Ovary (tissue), 9 donors: ENCODE results near the gene TXNDC15. TPM values are rescaled to one million over a fixed set of nuclear protein-coding genes. Genes with fewer than 3 reads are reported as not detected.
"Not testable (repeated sequence)": the region's sequence is repeated elsewhere in the genome, so short reads cannot be mapped to it uniquely, and the experiment has no call there.

Experiments used
- DNase-seq, 5 donors: peaks; one replicate each; pipeline ENCODE4 v3.0.0-alpha.2; 2019 to 2020
- H3K27ac ChIP-seq, 2 donors: fragments of 200-600 bp; one replicate each; pipeline versions ENCODE4 v1.5.1 to v1.8.0; 2019 to 2022
- H3K27me3 ChIP-seq: fragments of 200-600 bp; one replicate; pipeline ENCODE4 v1.8.0; 2022
- H3K36me3 ChIP-seq: fragments of 200-600 bp; sonication (generic); one replicate; pipeline ENCODE4 v1.5.1; 2019
- H3K4me1 ChIP-seq: one replicate; pipeline ENCODE4 v1.8.1; 2013; ENCODE audit warnings: mild to moderate bottlenecking, moderate library complexity; ENCODE audit not compliant: insufficient read depth
- H3K4me3 ChIP-seq: fragments of 200-600 bp; sonication (generic); one replicate; pipeline ENCODE4 v1.5.1; 2017
- H3K9me3 ChIP-seq, 2 donors: fragments of 200-600 bp in 1 of 2; sonication (generic) in 1 of 2; one replicate each; pipeline versions ENCODE4 v1.5.1 to v1.8.1; 2013 to 2019; ENCODE audit warnings: mild to moderate bottlenecking in 1 of 2, moderate library complexity in 1 of 2
- CTCF ChIP-seq, 3 donors: fragments of 450-650 bp in 2 of 3; fragments of 200-600 bp in 1 of 3; IDR thresholded peaks; one replicate each; pipeline versions ENCODE4 v1.5.1 to v1.8.0; 2016 to 2022; ENCODE audit warnings: antibody characterized with exemption in 3 of 3, mild to moderate bottlenecking in 1 of 3
- EP300 ChIP-seq: sonication (generic); formaldehyde crosslinking; IDR thresholded peaks from one replicate; pipeline ENCODE4 v1.6.1; 2017; ENCODE audit warnings: antibody characterized with exemption
- POLR2A ChIP-seq: fragments of 450-650 bp; IDR thresholded peaks from one replicate; pipeline ENCODE4 v1.6.1; 2017; ENCODE audit warnings: antibody characterized with exemption, mild to moderate bottlenecking, moderate library complexity
- WGBS, 3 donors: extraction: QIAGEN DNeasy Blood & Tissue Kit in 1 of 3; methylation state at CpG; one replicate each; pipeline versions ENCODE4 v1.1.5 to v1.1.7; 2013 to 2017; 5-methylcytosine and 5-hydroxymethylcytosine counted together
- intact Hi-C, 4 donors: fragments of 100-400 bp; cut with DNase I; formaldehyde crosslinking; loops; one replicate each; pipeline versions ENCODE4 v1.11.0 to v1.15.1; 2022 to 2023
- polyA plus RNA-seq, 2 donors: library from polyadenylated mRNA; stranded (reverse); fragments of 200-250 nt in 1 of 2; fragments of 350-450 nt in 1 of 2; fragmentation: Illumina TruSeq in 1 of 2; extraction: RNeasy Lipid Tissue Mini Kit (QIAGEN cat#74804) in 1 of 2; gene quantifications; one replicate each; pipeline ENCODE4 v1.2.3, GENCODE V29; 2013 to 2014
- total RNA-seq, 7 donors: library from RNA; depleted of rRNA in 2 of 7; stranded (reverse); fragments of >200 nt in 2 of 7; fragmentation: NEBNext Ultra II Directional in 3 of 7; extraction: Animal tissue kit (Norgen Biotek cat#: 25700) in 3 of 7; gene quantifications; one replicate each; pipeline versions ENCODE4 v1.1.0 to v1.2.4, GENCODE V29; 2016 to 2023
- donor health status: DM: no; HTN: no; CAD: no; lungs with moderate emphysema.
- donor health status: DM: no; HTN: no; CAD: no.
- donor health status: Bipolar disorder and iron deficiency.
- donor health status: DM: yes; HTN: yes; CAD: no.
- donor health status: DM: no; HTN: no; CAD: no.
- donor health status: DM: yes; HTN: yes; CAD: no.

TXNDC15 gene
- total and polyA plus RNA-seq, 9 donors: 55.3 to 150 (median 71.4) TPM

DNA sequence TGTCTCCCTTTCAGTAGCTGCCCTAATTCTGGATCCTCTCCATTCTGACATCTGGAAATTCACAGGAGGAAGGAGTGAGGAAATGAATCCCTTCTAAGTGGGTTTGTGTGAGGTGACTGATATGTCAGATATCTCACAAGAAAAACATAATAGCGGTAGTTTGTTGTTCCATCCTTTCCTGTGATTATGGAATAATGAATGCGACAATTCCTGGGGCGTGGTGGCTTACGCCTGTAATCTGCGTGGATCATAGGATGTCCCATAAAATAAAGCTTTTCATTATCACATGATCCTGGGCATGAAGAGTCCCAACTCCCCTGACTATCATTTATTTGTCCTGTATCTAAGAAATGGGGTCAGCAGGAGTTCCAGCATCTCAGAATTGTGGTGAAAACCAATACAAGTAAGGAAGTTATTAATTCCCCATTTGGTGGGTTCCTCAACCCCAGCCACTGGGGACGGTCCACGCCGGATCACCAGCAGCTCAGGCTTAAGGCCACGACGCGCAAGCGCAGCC lies 28.8 kb upstream of the TXNDC15 start:
- Histone ChIP-seq H3K4me3 (peak overlapping the region; percentile 91), H3K9me3 (no peaks in the 10 kb centered on the region), H3K27ac (peak overlapping the region; percentile 84), H3K4me1 (peaks cover 1% of the 10 kb centered on the region), H3K27me3 (no peaks in the 10 kb centered on the region), H3K36me3 (no peaks in the 10 kb centered on the region)
- TF ChIP-seq EP300: no peak
- no peak for TF ChIP-seq CTCF (IDR thresholded peaks at IDR 0.05)
- no peak for TF ChIP-seq POLR2A
- DNase-seq: no peak
- intact Hi-C loops: loop anchor here in 1 of 4 donors (5.0 kb wide), 2 partner anchors 57 to 108 kb away; partner anchors contain the start of gene CAMLG
- 3 to 6% (median 4%) methylated on average over 12 of the region's 12 CpGs for WGBS, 3 donors

- intact Hi-C loops: loop anchor here in 2 of 4 donors (2.0 to 5.0 kb wide), 3 partner anchors 56 to 109 kb away; partner anchors contain the start of genes CAMLG (in 1 of the 2) and PCBD2 (in 1 of the 2)
- H3K27ac ChIP-seq: peak within 1 kb of the TSS; percentile 84
- WGBS, 3 donors: 0 to 1% (median 1%) methylated on average over 71 to 84 of the region's 84 CpGs
- peak; percentile 88 for TF ChIP-seq POLR2A
- TF ChIP-seq EP300: no peak
- DNase-seq: peak; percentile 95 to 97 (median 97)
- H3K4me3 ChIP-seq: peak within 1 kb of the TSS; percentile 91
- H3K4me1 ChIP-seq: peaks cover 1% of the 10 kb centered on the region
- H3K36me3 ChIP-seq: no peaks in the 10 kb centered on the region
- no peaks in the 10 kb centered on the region for H3K27me3 ChIP-seq
- no peaks in the 10 kb centered on the region for H3K9me3 ChIP-seq
Measured at GRCh38 chr5:134845852-134846640, 28.1 kb upstream of the TXNDC15 start, which contains the start of gene C5orf24. Gene C5orf24, plus strand, starts transcription at chr5:134845968. Its CDS starts 8,933 bp downstream, at chr5:134854901.

DNA sequence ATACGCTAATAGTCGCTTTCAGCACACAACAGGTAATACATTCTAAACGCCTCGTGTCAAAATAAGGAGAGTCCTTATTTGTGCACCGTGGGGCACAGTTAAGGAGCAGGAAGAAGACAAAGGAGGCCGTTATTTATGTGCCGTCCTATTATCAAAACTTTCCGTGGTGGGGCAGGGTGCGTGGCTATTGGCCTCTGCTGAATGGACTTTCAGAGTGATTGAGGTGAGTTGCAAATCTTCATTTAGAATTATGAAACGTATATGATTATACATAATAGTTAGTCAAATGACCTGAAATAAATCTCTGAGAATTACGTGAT lies 27.6 kb upstream of the TXNDC15 start:
- TF ChIP-seq CTCF (IDR thresholded peaks at IDR 0.05) (no peak), EP300 (no peak), POLR2A (no peak)
- peak overlapping the region; percentile 84 for H3K27ac ChIP-seq
- peak overlapping the region; percentile 91 for H3K4me3 ChIP-seq
- H3K27me3 ChIP-seq: no peaks in the 10 kb centered on the region
- DNase-seq: no peak
- no peaks in the 10 kb centered on the region for H3K9me3 ChIP-seq
- intact Hi-C loops: loop anchor here in 2 of 4 donors (2.0 to 5.0 kb wide), 3 partner anchors 56 to 109 kb away; partner anchors contain the start of genes CAMLG (in 1 of the 2) and PCBD2 (in 1 of the 2)
- H3K36me3 ChIP-seq: no peaks in the 10 kb centered on the region
- 1% methylated on average over 11 of the region's 11 CpGs for WGBS, 3 donors
- H3K4me1 ChIP-seq: peaks cover 1% of the 10 kb centered on the region

GRCh38 chr5:134849434-134849933 lies 24.7 kb upstream of the TXNDC15 start:
- not testable (repeated sequence) for H3K9me3 ChIP-seq, H3K4me3 ChIP-seq, H3K4me1 ChIP-seq, H3K27me3 ChIP-seq, H3K27ac ChIP-seq, DNase-seq, H3K36me3 ChIP-seq
- intact Hi-C loops: loop anchor here in 1 of 4 donors (5.0 kb wide), 2 partner anchors 53 to 112 kb away; partner anchors contain the start of gene CAMLG
- WGBS, 3 donors: 85 to 90% (median 86%) methylated on average over 7 of the region's 7 CpGs

DNA sequence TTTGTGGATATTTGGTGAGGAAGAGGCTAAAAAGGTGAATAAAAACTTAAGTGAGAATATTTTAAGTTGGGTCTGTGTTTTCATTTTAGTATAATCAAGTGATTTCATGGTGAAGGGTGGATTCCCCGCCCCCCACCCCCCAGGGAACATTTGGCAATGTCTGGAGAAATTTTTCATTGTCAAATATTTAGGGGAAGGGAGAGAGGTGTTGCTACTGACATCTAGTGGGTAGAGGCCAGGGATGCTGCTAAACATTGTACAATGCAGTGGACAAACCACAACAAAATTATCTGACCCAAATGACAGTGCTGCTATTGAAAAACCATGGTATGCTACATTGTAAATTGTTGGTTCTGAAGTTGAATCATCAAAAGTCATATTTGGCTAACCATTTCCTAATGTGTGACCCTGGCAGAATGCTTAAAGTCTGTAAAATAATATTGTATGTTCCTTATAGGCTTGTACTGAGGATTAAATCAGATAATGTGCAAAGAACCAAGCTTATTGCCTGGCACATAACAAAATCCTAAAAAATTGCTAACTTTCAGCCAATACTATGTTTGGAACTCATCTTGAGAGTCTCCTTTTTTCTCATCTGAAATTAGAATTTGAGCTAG lies 22.8 kb upstream of the TXNDC15 start:
- 30 to 42% (median 38%) methylated on average over 1 of the region's 1 CpG for WGBS, 3 donors
- no peaks in the 10 kb centered on the region for H3K27me3 ChIP-seq
- DNase-seq: no peak
- H3K36me3 ChIP-seq: no peaks in the 10 kb centered on the region
- no peak overlapping the region for H3K4me3 ChIP-seq
- TF ChIP-seq POLR2A (no peak), CTCF (IDR thresholded peaks at IDR 0.05) (no peak), EP300 (no peak)
- H3K9me3 ChIP-seq: no peaks in the 10 kb centered on the region
- H3K27ac ChIP-seq: no peak overlapping the region
- H3K4me1 ChIP-seq: peaks cover 1% of the 10 kb centered on the region
- intact Hi-C loops: no loop called here

DNA sequence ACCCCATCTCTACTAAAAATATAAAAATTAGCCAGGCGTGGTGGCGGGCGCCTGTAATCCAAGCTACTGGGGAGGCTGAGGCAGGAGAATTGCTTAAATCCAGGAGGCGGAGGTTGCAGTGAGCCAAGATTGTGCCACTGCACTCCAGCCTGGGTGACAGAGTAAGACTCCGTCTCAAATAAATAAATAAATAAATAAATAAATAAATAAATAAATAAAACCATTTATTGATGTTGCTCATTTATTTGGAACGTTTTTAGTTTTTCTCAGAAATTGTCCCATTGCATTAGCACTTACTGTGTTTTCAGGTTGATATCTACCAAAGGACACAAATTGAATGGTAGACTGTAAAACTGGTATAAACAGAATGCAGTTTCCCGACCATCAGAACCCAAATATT lies 17.7 kb upstream of the TXNDC15 start:
- H3K27me3 ChIP-seq, H3K4me1 ChIP-seq, H3K9me3 ChIP-seq, H3K27ac ChIP-seq, H3K4me3 ChIP-seq, DNase-seq, intact Hi-C loops, H3K36me3 ChIP-seq: not testable (repeated sequence)
- WGBS, 3 donors: 91 to 95% (median 92%) methylated on average over 7 of the region's 7 CpGs
